Activated CD4-positive, CD25-positive, alpha-beta regulatory T cell treated with anti-CD3 and anti-CD28 coated beads, Interleukin-2, amount 50 U/mL, for 16 hours (primary cell): ENCODE measurements around the gene FCHO1.

Experiments used
- DNase-seq: peaks from one replicate; pipeline ENCODE4 v3.0.0-alpha.2; 2020; ENCODE audit warnings: low read depth, low spot score

The FCHO1 gene, protein sequence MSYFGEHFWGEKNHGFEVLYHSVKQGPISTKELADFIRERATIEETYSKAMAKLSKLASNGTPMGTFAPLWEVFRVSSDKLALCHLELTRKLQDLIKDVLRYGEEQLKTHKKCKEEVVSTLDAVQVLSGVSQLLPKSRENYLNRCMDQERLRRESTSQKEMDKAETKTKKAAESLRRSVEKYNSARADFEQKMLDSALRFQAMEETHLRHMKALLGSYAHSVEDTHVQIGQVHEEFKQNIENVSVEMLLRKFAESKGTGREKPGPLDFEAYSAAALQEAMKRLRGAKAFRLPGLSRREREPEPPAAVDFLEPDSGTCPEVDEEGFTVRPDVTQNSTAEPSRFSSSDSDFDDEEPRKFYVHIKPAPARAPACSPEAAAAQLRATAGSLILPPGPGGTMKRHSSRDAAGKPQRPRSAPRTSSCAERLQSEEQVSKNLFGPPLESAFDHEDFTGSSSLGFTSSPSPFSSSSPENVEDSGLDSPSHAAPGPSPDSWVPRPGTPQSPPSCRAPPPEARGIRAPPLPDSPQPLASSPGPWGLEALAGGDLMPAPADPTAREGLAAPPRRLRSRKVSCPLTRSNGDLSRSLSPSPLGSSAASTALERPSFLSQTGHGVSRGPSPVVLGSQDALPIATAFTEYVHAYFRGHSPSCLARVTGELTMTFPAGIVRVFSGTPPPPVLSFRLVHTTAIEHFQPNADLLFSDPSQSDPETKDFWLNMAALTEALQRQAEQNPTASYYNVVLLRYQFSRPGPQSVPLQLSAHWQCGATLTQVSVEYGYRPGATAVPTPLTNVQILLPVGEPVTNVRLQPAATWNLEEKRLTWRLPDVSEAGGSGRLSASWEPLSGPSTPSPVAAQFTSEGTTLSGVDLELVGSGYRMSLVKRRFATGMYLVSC

DNA sequence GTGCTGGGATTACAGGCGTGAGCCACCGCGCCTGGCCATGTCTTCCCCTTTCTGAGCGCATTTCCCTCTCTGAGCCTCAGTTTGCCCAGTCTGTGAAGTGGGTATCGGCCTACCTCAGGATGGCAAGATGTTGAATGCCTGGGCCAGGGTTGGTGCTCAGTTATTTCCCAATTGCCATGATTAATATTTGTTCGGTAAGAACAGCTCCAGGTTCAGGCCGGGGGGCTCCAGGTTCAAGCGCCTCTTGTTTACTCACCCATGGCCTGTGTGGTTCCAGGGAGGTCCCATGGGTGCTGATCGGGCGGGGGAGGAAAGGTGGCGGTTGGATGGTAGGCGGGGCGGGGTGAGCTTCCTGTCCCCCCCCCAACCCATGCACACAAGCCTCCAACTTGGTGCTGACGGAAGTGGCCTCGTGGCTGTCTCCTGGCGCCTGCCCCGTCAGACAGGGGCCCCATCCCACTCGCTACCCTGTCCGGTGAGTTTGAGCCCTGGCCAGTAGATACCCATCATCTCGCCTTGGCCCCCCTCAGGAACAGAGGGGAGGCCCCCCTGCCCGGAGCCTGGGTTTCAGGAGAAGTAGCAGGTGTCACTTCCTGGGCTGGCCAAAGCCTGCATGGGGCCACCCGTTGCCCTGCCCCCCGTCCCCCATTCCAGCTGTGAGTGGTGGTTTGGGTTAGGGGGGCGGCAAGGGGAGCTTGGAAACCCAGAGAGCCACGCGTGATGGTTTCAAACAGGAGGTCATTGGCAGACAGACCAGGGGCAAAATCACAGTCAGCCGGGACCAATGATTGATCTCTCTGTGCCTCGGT lies at the start of gene FCHO1:
Gene FCHO1 (plus strand): TSS at position 375 of the 809 bp plus-strand sequence. CDS start 3,688 bp downstream, outside the sequence.
- DNase-seq = peak; percentile 74

DNA sequence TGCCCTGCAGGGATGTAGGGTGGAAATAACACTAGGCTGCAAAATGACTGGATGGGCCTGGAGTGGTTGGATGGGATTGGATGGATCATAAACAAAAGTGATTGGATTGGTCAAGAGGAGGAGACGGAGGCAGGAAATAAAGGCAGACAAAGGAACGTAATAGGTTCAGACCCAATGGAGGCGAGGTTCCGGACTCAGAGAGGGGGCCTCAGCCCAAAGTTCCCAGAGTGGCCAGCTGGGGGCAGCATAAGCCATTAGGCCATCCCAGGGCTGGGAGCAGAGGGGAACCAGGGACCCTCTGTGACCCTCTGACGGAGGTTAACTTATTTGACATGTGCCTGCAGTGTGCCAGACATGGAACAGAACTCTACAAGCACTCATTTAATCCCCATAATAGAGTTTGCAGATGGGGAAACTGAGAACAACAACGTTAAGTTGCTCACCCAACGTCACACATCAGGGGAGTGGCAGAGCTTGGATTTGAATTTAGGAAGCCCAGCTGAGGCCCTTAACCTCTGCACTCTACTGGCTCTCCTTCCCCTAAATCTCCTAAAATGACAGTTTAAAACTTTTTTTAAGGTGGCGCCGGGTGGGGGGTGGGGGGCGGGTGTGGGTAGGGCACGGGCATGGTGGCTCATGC lies 47.3 kb upstream of the FCHO1 start:
- peak; percentile 43 for DNase-seq

DNA sequence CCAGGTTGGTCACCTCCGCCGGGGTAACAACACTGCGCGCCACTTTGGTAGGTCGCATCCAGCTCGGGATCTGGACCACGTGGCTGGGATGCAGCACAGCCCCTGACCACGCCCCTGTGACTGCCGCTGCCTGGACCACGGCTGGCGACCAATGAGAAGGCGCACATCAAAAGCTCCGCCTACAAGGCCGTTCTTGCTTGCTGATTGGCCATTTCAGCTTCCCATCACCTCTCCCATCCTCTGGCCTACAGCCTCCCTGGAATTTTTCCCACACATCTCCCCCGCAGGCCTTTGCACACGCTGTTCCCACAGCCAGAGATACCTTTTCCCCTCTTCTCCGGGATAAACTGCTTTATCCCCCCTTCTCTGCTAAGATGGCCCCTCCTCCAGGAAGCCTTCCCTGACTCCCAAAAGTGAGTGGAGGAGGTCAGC lies 44.5 kb upstream of the FCHO1 start:
- DNase-seq = no peak

DNA sequence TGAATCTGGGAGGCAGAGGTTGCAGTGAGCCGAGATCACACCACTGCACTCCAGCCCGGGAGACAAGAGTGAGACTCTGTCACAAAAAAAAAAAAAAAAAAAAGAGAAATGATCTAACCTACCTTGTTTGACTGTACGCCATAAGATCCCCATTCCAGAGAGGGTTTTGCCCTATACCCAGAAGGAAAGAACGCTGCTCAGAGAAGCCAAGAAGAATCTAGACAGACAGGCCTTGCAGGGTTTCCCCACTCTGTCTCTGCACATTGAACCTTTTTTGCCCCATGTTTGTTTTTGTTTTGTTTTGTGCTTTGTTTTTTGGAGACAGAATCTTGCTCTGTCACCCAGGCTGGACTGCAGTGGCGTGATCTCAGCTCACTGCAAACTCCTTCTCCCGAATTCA lies 39.4 kb upstream of the FCHO1 start:
- DNase-seq = no peak

DNA sequence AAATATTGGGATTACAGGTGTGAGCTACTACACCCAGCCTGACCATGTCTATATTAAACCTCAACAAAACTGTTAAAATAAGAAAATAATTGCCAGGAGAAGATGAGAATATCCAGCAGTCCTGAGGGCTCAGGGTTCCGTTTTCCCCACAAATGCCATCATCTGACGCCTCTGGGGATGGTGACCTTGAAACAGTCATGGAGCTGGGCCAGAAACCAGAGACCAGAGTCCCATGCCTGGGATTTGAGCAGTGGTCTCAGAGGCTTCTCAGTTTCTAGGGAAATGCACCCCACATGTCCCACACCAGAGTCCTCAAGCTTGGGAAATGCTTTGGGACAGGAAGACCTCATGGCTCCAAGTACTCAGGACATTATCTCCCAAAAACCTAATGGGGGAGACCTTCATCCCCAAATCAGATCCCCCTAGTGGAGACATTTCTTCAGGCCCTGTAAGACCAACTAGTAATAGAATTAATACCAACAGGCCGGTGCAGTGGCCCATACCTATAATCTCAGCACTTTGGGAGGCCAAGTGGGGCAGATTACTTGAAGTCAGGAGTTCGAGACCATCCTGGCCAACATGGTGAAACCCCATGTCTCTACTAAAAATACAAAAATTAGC lies 34.9 kb upstream of the FCHO1 start:
- no peak for DNase-seq

DNA sequence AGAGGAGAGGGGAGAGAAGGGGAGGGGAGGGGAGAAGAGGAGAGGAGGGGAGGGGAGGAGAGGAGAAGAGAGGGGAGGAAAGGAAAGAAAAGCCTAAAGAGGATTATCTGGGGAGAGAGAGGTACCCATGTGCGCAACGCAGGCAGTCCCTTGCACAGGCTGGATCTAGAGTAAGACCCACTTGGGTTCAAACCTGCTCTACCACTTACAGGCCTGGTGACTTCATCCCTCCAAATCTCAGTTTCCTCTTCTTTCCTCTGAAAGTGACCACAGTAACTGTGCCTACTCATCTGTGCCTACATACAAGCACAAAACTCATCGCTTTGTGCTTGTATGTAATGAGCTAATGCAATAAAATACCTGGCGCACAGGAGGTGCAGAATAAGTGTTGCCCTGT lies 32.7 kb upstream of the FCHO1 start:
- DNase-seq = no peak

DNA sequence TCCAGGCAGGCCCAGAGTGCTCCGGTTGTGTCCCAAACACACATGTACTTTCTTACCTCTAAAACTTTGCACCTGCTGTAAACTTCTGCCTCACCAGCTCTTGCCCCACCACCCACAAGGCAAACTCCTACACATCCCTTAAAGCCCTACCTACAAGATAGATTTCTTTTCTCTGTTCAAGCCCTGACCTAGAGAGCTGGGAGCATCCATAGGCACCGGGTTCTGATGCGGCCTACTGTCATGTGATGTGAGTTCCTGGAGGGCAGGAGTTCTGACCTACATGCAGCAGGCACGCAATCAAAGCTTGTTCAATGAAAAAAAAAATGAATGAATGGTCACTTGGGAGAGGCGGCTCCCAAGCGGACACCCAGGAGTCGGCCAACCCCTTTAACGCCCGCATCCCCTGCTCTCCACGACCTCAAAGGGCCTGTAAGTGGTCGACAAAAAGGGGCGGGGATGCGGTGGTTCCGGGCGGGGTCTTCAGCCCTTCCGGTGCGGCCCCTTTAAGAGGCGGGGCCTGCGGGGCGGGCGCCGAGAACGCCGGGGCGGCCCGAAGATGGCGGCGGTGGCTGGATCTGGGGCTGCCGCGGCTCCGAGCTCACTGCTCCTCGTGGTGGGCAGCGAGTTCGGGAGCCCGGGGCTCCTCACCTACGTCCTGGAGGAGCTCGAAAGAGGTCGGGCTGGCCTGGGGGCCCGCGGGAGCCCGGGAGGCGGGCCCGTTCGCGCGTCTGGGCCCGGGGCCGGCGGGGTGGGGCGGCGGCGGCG lies 32.1 kb upstream of the FCHO1 start, which contains the start of gene MAP1S:
Gene MAP1S (plus strand): TSS at position 534 of the 765 bp plus-strand sequence. CDS start 23 bp downstream, at position 557.
- peak; percentile 47 for DNase-seq

DNA sequence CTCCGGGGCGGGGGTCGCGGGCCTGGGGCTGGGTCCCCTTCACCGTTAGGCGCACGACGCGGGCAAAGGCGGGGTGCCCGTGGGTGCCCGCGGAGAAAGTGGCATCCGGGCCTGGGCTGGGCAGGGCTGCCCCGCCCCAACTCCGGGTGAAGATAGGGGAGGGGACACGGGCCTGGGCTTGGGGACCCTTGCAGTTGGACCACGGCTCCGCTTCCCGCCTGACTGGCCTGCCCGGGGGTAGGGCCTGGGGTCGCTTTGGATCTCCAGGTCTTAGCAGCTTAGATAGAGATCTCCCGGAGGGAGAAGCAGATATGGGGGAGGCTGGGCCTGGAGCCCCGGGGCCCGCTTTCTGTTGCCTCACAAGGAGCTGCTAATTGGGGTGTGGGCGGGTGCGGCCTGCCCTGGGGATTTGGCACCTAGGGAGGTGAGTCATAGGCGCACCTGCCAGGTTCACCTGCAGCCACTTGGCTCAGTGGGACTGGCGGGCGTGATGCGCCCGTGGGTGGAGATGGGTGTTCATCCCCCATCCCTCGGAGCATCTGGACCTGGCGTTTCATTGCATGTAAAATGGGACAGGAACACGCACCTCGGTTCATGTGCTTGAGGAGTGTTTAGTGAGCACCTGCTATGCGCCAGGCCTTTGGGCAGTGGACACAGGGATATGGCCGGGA lies 31.4 kb upstream of the FCHO1 start:
- no peak for DNase-seq

DNA sequence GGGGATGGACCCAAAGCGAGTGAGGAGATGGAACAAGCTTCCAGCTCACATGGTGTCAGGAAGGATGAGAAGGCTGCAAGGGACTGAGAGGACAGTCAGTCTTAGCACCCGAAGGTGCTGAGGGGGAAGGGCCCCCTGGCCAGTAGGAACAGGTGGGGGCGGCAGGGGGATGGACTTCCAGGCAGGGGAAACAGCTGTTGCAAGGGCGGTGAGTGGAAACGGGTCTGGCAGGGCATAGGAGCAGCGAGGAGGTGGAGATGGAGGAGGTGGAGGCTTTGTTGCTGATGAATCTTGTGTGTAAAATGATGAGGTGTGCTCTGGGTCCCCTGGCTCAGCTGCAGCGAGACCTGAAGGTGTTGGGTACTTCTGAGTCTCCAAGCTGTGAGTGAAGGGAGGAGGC lies 30.8 kb upstream of the FCHO1 start:
- no peak for DNase-seq

DNA sequence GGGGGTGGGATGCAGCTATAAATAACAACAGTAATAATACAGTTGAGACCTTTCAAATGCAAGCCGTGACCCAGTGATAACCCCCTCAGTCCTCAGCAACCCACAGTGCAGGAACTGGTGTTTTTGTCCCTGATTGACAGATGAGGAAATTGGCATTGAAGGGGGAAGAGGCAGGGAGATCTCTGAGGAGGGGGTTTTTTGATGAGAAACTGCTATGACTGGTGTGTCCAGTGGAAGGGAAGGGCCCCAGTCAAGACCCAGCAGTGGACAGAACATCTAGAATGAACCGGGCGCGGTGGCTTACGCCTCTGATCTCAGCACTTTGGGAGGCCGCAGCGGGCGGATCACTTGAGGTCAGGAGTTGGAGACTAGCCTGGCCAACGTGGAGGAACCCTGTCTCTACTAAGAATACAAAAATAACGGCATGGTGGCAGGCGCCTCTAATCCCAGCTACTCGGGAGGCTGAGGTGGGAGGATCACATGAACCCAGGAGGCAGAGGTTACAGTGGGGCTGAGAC lies 30.1 kb upstream of the FCHO1 start:
- DNase-seq = no peak

DNA sequence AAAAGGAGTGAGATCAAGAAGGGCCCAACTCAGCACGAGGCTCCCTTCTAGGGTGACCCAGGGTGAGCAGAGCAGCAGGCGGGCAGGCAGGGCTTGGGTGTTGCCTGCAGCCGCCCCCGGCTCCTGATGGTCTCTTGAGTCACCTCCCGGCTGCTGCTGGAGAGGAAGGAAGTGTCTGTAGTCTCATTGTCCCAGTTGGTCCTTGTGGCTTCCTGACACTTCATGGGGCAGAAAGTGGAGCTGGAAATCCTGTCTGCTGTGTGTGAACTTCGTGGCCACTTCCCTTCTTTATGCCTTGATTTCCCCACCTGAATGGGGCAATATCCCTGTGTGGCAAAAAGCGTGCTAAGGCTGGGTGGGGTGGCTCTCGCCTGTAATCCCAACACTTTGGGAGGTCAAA lies 29.5 kb upstream of the FCHO1 start:
- DNase-seq = no peak

DNA sequence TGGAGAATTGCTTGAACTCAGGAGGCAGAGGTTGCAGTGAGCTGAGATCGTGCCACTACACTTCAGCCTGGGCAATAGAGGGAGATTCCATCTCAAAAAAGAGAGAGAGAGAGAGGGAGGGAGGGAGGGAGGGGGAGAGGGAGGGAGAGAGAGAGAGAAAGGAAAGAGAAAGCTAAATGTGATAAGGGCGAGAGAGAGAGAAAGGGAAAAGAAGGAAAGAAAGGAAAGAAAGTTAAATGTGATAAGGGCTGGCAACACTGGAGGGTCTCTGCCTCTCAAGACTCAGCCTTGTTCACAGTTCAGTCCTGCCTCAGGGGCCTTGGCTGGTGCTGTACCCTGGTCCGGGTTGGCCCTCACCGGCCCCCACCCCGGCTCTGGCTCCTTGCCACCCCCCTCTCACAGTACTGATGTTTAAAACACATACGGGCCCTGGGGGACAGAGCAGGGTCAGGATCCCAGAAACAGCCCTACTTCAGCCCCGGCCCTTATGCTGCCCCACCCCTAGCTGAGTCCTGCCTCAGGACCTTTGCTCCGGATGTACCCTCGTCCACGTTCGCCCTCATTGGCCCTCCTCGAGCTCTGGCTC lies 28.5 kb upstream of the FCHO1 start:
- no peak for DNase-seq

DNA sequence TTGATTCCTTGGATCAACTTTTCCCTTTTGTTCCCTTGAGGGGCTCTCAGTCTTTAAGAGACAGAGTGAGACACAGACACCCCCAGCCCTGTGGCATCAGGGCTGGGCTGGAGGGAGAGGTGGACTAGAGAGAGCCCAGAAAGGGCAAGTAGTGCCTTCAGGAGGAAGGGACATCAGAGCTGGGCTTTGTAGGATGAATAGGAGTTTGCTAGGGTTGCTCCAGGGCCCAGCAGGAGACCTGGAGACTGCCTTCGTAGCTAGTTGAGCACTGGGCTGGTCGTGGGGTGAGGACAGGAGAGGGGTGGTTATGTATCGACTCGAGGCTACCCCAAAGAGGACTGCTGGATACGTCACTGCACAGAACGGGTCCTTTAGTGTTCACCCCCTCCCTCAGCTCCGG lies 26.6 kb upstream of the FCHO1 start:
- no peak for DNase-seq

DNA sequence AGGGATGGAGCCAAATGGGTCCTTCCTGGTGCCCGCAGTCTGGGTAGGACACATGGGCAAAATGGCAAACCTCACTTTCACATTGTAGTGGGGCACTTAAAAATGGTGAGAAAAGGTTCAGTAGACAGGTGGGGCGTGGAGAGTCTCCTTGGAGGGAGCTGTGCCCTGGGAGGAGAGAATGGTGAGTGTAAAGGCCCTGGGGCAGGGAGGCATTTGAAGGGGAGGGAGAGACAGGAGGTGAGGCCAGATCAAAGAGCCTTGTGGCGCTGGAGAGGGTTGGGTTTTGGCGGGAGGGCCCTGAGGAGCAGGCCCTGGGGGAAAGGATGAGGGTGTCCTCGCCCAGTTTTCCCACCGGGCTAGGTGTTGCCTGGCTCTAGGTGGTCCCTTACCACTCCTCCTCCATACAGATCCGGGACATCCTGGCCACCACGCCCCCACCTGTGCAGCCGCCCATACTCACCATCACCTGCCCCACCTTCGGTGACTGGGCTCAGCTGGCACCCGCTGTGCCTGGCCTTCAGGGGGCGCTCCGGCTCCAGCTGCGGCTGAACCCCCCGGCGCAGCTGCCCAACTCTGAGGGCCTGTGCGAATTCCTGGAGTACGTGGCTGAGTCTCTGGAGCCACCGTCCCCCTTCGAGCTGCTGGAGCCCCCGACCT lies 25.7 kb upstream of the FCHO1 start:
- no peak for DNase-seq

DNA sequence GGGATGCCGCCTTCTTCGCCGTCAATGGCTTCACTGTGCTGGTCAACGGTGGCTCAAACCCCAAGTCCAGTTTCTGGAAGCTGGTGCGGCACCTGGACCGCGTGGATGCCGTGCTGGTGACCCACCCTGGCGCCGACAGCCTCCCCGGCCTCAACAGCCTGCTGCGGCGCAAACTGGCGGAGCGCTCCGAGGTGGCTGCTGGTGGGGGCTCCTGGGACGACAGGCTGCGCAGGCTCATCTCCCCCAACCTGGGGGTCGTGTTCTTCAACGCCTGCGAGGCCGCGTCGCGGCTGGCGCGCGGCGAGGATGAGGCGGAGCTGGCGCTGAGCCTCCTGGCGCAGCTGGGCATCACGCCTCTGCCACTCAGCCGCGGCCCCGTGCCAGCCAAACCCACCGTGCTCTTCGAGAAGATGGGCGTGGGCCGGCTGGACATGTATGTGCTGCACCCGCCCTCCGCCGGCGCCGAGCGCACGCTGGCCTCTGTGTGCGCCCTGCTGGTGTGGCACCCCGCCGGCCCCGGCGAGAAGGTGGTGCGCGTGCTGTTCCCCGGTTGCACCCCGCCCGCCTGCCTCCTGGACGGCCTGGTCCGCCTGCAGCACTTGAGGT lies 25.0 kb upstream of the FCHO1 start:
- no peak for DNase-seq

DNA sequence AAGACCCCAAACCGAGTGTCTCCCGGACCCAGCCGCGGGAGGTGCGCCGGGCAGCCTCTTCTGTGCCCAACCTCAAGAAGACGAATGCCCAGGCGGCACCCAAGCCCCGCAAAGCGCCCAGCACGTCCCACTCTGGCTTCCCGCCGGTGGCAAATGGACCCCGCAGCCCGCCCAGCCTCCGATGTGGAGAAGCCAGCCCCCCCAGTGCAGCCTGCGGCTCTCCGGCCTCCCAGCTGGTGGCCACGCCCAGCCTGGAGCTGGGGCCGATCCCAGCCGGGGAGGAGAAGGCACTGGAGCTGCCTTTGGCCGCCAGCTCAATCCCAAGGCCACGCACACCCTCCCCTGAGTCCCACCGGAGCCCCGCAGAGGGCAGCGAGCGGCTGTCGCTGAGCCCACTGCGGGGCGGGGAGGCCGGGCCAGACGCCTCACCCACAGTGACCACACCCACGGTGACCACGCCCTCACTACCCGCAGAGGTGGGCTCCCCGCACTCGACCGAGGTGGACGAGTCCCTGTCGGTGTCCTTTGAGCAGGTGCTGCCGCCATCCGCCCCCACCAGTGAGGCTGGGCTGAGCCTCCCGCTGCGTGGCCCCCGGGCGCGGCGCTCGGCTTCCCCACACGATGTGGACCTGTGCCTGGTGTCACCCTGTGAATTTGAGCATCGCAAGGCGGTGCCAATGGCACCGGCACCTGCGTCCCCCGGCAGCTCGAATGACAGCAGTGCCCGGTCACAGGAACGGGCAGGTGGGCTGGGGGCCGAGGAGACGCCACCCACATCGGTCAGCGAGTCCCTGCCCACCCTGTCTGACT lies 24.1 kb upstream of the FCHO1 start:
- no peak for DNase-seq

DNA sequence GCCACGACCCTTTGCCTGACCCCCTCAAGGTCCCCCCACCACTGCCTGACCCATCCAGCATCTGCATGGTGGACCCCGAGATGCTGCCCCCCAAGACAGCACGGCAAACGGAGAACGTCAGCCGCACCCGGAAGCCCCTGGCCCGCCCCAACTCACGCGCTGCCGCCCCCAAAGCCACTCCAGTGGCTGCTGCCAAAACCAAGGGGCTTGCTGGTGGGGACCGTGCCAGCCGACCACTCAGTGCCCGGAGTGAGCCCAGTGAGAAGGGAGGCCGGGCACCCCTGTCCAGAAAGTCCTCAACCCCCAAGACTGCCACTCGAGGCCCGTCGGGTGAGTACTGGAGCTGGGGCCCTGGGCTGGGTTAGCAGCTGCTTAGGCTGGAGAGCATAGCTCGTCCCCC lies 23.4 kb upstream of the FCHO1 start:
- no peak for DNase-seq
